GM23248 (cell line): Measurements from ENCODE around the gene DBX2.
"Not testable (repeated sequence)": the region's sequence is repeated elsewhere in the genome, so short reads cannot be mapped to it uniquely, and the experiment has no call there.

ENCODE experiments used
- EZH2 ChIP-seq: fragments of 200-600 bp; sonication (generic); IDR thresholded peaks from 2 replicates; pipeline ENCODE4 v1.6.1; 2018; ENCODE audit warnings: antibody characterized with exemption, mild to moderate bottlenecking; ENCODE audit not compliant: insufficient read depth, poor library complexity, severe bottlenecking
- EZH2phosphoT487 ChIP-seq: fragments of 200-600 bp; sonication (generic); IDR thresholded peaks from 2 replicates; pipeline ENCODE4 v1.6.1; 2018; ENCODE audit warnings: antibody characterized with exemption, moderate library complexity, mild to moderate bottlenecking, low read depth; ENCODE audit not compliant: insufficient read depth

- not testable (repeated sequence) for TF ChIP-seq EZH2phosphoT487, EZH2
These were observed 66.0 kb downstream of the DBX2 start for GRCh38 chr12:44984863-44985262.
